Glutamatergic neuron (in vitro differentiated cells): ENCODE results near the gene HTRA3. TPM values are rescaled to one million over a fixed set of nuclear protein-coding genes. Genes with fewer than 3 reads are reported as not detected.

Experiments used
- DNase-seq: peaks from one replicate; pipeline ENCODE4 v3.0.0; 2022
- H3K27ac Mint-ChIP-seq: one replicate; pipeline ENCODE4 v1.8.0; 2020; ENCODE audit warnings: mild to moderate bottlenecking, mixed read lengths, inconsistent platforms; ENCODE audit not compliant: unreplicated experiment
- H3K27me3 Mint-ChIP-seq: one replicate; pipeline ENCODE4 v1.8.0; 2020; ENCODE audit warnings: mild to moderate bottlenecking, moderate library complexity, mixed read lengths, inconsistent platforms; ENCODE audit not compliant: unreplicated experiment
- H3K36me3 Mint-ChIP-seq: one replicate; pipeline ENCODE4 v1.8.0; 2020; ENCODE audit warnings: mild to moderate bottlenecking, mixed read lengths, inconsistent platforms; ENCODE audit not compliant: unreplicated experiment
- H3K4me1 Mint-ChIP-seq: one replicate; pipeline ENCODE4 v1.8.0; 2020; ENCODE audit warnings: mild to moderate bottlenecking, low read depth, mixed read lengths, inconsistent platforms; ENCODE audit not compliant: unreplicated experiment
- H3K4me3 Mint-ChIP-seq: one replicate; pipeline ENCODE4 v1.8.0; 2020; ENCODE audit warnings: mild to moderate bottlenecking, mixed read lengths, inconsistent platforms; ENCODE audit not compliant: unreplicated experiment
- H3K9me3 Mint-ChIP-seq: one replicate; pipeline ENCODE4 v1.8.0; 2020; ENCODE audit warnings: mild to moderate bottlenecking, moderate library complexity, mixed read lengths, inconsistent platforms; ENCODE audit not compliant: unreplicated experiment
- CTCF ChIP-seq: fragments of 200-600 bp; sonication (generic); IDR thresholded peaks from one replicate; pipeline ENCODE4 v1.5.0; 2021; ENCODE audit not compliant: partially characterized antibody, unreplicated experiment
- total RNA-seq: library from RNA; stranded (reverse); fragmentation: NEBNext Ultra II Directional; extraction: Animal tissue kit (Norgen Biotek cat#: 25700); gene quantifications from one replicate; pipeline ENCODE4 v1.2.1, GENCODE V29; 2021; ENCODE audit not compliant: unreplicated experiment

Gene HTRA3
- total RNA-seq, 1 donor from 2014 or later: 0.64 TPM

DNA sequence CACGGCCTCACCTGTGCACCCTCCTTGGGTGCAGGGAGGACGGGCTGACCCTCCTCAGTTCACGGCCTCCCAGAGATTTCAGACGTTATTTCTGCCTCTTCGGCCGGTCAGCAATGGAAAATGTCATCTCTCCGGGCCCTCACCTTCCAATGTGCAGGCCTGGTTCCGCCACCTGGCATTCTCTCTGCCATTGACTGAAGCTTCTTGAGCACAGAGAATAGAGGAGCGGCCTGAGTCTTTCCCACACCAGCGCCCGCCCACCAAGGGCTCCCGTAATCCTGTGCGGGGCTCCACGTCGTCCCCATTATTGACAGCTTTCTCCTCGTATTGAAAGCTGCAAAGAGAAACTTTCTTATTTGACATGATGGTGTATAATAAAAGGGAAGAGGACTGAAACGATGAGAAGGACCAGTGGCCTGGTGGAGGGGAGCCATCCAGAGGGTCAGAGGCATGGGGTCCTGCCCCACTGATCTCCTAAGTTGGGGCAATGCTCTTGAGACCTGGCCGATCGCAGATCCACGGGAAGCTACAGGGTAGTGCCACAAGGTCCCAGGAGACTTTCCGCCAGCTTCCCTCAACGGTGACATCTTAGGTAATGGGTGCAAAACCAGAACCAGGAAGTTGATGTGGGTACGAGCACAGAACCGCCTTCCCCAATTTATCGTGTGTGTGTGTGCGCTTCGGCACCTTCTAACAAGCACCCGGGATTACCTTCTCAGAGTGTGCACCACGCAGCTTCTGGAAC lies 20.6 kb downstream of the HTRA3 start:
- TF ChIP-seq CTCF: no peak
- peaks cover 7% of the 10 kb centered on the region for H3K9me3 Mint-ChIP-seq
- no peak overlapping the region for H3K27ac Mint-ChIP-seq
- H3K4me1 Mint-ChIP-seq: peaks cover 2% of the 10 kb centered on the region
- peaks cover 10% of the 10 kb centered on the region for H3K27me3 Mint-ChIP-seq
- H3K4me3 Mint-ChIP-seq: no peak overlapping the region
- peak; percentile 5 for DNase-seq
- no peaks in the 10 kb centered on the region for H3K36me3 Mint-ChIP-seq

DNA sequence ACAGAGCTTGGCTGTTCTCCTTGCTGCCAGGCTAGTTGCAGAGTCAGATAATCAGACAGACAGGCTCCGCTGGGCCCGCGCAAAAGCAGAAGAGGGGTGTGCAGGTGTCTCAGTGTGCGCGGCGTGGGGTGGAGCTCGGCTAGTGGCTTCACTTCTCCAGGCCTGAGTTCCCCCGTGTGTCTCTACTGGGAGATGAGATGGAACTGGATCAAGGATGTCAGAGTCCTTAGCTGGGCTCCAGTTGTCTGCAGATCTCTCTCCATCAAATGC lies 21.1 kb downstream of the HTRA3 start:
- no peaks in the 10 kb centered on the region for H3K36me3 Mint-ChIP-seq
- H3K9me3 Mint-ChIP-seq: peaks cover 7% of the 10 kb centered on the region
- no peak for TF ChIP-seq CTCF
- peak; percentile 14 for DNase-seq
- H3K4me3 Mint-ChIP-seq: no peak overlapping the region
- no peak overlapping the region for H3K27ac Mint-ChIP-seq
- peaks cover 10% of the 10 kb centered on the region for H3K27me3 Mint-ChIP-seq
- H3K4me1 Mint-ChIP-seq: peaks cover 2% of the 10 kb centered on the region

- TF ChIP-seq CTCF: no peak
- Mint-ChIP-seq H3K4me3 (no peak overlapping the region), H3K9me3 (peaks cover 7% of the 10 kb centered on the region), H3K4me1 (peaks cover 2% of the 10 kb centered on the region), H3K27ac (no peak overlapping the region), H3K36me3 (no peaks in the 10 kb centered on the region), H3K27me3 (peaks cover 10% of the 10 kb centered on the region)
- peak; percentile 14 for DNase-seq
Measured at GRCh38 chr4:8291036-8291682, 21.6 kb downstream of the HTRA3 start.

DNA sequence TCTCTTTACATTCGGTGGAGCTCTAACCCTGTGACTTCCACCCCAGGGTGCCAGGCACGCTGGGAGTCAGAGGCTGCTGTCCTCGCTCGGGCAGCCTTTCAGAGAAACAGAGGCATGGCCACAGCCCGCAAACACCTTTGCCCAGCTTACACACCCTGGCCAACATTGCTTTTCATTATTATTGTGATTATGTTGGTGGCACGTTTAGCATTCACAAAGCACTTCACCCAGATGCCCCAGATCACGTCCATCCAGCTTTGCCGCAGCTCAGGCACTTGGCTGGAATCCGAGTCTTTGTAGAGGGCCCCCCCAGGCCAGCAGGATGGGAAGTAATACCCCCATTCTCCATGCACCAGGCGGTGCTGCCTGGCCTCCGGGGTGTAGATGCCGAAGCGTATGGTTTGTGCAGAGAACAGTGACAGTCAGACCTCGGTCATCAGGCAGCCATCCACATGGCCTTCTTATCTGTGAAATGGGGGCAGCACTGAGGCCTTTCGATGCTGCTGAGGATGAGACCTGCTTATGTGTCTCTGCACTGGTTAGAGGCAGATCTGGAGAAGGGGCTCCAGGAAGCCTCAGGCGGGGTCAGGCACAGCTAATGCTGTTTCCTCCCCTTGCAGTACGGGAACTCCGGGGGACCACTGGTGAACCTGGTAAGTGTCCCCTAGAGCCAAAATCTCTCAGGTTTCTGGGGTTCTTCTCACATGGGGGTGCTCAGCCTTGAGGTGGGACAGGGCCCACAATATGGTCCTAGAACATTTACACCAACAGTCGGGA lies 22.3 kb downstream of the HTRA3 start:
- Mint-ChIP-seq H3K4me1 (peaks cover 2% of the 10 kb centered on the region), H3K4me3 (no peak overlapping the region), H3K9me3 (peaks cover 7% of the 10 kb centered on the region), H3K27me3 (peaks cover 10% of the 10 kb centered on the region), H3K36me3 (no peaks in the 10 kb centered on the region), H3K27ac (no peak overlapping the region)
- no peak for TF ChIP-seq CTCF
- DNase-seq: peak; percentile 8
